HG03135 (cell line): ENCODE data around the gene SCG3.
"Not testable (repeated sequence)": the region's sequence is repeated elsewhere in the genome, so short reads cannot be mapped to it uniquely, and the experiment has no call there.

Experiments
- ATAC-seq: cut with Tn5 transposase; IDR thresholded peaks from one replicate; pipeline ENCODE4 v1.9.1; 2021; ENCODE audit warnings: mild to moderate bottlenecking, moderate library complexity; ENCODE audit not compliant: unreplicated experiment

Gene SCG3

GRCh38 chr15:51681303-51681963 lies at the start of gene SCG3:
Gene SCG3 (plus strand): TSS chr15:51681503. CDS start chr15:51681756, 253 bp downstream.
- ATAC-seq, result no peak

DNA sequence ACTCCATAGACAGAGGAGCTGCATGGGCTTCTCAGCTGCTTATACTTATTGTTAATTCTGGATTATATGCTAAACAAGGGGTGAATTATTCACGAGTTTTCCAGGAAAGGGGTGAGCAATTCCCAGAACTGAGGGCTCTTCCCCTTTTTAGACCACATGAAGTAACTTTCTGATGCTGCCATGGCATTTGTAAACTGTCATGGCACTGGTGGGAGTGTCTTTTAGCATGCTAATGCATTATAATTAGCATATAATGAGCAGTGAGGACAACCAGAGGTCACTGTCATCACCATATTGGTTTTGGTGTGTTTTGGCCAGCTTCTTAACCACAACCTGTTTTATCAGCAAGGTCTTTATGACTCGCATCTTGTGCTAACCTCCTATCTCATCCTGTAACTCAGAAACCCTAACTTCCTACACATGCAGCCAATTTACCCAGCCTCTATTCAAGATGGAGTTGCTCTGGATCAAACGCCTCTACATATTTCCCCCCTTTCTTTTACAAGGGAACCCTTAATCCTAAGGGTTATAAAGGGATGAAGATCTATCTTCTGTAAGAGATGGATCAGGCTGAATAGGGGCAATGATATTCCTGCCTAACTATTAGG lies 46.6 kb upstream of the SCG3 start:
- ATAC-seq, result no peak

DNA sequence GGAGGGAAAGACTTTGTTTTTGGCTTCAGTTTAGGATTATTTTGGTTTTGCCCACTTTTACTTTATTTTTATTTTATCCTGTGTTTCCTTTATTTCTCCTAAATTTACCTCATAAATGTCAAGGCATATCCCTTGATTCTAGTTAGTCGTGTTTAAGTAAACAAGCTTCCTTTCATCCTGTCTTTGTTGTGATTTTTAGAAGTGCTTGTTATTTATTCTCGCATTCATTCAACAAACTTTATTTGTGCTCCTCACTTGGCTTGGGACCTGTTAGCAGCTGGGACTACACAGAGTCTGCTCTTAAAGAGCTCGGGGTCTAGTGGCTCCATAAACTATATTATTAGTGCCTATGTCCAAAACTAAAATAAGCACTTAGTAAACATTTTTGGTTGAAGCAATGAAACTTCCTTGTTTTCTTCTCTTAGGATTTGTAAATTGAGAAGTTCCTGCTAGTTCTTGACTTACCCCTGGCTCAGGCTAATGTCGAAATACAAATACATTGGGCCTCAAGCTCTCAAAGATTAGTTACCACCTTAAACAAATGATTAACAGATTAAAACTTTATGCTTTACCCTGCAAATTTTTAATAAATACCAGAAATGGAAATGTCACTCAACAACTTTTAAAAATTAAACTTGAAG lies 39.7 kb upstream of the SCG3 start:
- no peak for ATAC-seq

DNA sequence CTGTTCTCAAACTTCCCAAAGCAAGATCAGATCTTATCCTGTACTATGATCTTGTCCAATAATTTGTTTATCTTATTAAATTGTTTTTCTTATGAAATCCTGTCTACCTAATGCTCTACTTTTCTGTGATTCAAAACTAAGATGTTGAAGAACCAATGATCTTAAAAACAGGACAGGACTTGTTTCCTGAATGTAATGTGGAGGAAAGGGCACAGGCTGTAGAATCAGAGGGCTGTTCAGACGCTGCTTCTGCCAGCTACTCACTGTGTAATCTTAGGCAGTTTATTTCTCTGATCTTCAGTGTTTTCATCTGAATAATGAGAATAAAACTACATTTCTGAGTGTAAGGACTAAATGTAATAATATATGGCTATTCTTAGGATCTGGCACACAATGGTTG lies 38.6 kb upstream of the SCG3 start:
- no peak for ATAC-seq

- no peak for ATAC-seq
These were observed 34.2 kb upstream of the SCG3 start for GRCh38 chr15:51647128-51647562.

DNA sequence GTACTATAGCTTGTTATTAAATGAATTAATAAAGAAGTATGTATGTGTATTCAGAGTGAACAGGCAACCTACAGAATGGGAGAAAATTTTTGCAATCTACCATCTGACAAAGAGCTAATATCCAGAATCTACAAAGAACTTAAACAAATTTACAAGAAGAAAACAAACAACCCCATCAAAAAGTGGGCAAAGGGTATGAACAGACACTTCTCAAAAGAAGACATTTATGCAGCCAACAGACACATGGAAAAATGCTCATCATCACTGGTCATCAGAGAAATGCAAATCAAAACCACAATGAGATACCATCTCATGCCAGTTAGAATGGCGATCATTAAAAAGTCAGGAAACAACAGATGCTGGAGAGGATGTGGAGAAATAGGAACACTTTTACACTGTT lies 33.2 kb upstream of the SCG3 start:
- ATAC-seq, result not testable (repeated sequence)

- not testable (repeated sequence) for ATAC-seq
These were observed 32.7 kb upstream of the SCG3 start for GRCh38 chr15:51648643-51649042.

DNA sequence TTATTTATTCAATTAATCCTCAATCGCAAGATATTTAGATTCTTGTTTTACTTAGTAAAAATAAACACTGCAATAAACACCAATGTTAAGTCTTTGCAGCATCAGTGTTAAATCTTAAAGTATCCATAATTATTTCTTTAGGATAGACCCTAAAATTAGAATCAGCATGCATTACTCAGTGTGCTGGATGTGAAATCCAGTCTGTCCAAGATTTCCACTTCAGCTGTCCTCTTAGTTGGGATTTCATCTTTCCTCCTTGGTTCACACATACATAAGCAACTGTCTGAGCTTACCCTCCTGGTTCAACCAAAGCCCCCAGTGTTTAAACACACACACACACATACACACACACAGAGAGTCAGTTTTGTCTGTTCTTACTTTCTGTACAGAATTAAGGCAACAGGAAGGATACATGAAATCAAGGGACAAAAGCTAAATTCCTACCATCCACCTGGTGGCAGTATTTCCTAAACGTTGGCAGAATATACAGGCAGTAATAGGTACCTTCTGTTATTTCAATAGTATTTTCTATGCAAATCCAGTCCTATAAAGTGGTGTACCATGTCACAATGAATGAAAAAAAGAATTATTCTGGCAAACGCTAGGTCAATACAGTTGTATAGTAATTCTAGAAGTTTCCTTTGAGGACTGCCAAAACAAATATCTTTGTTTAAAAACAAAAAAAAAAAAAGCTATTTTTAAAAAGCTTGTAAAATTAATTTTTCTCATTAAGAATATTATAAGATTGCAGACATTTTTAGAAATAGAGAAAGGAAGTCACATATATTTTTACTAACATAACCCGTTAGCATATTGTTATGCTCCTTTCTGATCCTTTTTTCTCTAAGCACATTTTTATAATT lies 31.4 kb upstream of the SCG3 start:
- peak; percentile 75 for ATAC-seq

DNA sequence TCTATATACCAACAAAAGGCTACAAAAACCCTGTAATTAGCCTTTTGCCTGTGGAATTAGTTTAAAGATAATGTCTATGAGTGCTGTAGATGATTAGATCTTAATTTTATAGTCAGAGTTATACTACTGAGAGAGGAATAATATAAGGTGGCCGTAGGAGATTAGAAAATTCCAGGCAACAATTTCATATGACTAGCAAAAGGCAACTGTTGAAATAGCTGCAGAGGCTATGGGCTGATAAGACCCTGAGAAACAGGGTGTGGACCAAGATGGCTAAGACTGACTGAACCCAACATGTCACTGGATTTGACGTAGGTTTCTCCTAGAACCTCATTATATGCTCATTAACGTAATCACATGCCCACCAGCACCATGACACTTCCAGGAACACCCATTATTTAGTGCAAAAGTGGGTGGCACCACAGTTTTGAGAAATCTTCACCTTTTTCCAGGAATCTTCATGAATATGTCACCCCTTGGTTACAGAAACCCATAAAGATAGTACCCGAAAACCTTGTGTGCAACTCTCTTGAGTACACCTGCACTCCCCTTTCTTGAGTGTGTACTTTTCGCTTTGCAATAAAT lies 29.1 kb upstream of the SCG3 start:
- ATAC-seq, result no peak

DNA sequence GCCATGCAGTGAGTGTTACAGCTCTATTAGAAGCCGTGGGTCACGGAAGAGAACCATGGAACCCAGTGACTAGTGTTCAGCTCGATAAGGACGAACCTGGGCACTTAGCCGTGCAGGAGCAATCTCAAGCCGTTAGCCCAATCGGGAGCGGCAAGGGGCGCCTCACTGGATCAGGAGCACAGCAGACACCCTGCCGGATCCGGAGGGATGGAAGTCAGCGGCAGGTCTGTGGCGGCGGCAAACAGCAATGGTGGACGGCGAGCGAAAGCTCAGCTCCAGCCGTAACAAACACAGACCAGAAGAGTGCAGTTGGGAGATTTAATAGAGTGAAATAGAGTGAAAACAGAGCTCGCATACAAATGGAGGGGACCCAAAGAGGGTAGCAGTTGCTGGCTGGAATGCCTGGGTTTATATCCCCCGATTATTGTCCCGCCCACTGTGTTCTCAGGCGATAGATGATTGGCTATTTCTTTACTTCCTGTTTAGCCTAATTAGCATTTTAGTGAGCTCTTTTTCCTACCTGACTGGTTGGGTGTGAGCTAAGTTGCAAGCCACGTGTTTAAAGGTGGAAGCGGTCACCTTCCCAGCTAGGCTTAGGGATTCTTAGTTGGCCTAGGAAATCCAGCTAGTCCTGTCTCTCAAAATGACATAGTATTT lies 25.8 kb upstream of the SCG3 start:
- not testable (repeated sequence) for ATAC-seq

- no peak for ATAC-seq
These were observed 22.6 kb upstream of the SCG3 start for GRCh38 chr15:51658664-51659063.

GRCh38 chr15:51661072-51661471 lies 20.2 kb upstream of the SCG3 start:
- no peak for ATAC-seq

DNA sequence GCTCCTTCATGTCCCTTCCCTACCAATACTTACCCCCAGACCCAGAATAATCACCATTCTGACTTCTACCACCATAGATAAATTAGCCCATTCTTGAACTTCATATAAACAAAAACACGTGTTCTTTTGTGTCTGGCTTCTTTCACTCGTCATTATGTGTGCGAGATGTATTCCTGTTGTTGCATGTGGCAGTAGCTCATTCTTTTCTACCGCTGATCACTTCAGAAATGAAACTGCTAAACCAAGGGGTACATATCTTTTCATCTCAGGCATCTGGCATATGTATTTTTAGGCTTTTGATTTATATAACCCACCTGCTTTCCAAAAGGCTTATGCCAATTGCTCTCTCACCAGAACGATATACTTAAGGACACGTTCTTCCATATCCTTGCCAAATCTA lies 13.8 kb upstream of the SCG3 start:
- no peak for ATAC-seq

DNA sequence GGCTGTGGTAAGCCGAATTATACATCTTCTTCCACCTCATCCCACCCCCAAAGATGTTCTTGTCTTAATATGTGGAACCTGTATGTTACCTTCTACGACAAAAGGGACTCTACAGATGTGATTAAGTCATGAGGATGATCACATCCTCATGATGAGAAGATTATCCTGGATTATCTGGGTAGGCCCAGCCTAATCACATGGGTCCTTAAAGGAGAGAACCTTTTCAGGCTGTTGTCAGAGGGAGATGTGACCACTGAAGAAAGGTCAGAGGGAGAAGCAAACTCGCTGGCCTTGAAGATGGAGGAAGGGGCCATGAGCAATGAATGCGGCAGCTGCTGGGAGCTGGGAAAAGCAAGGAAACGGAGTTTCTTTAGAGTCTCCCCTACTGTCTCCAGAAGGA lies 12.9 kb upstream of the SCG3 start:
- no peak for ATAC-seq

DNA sequence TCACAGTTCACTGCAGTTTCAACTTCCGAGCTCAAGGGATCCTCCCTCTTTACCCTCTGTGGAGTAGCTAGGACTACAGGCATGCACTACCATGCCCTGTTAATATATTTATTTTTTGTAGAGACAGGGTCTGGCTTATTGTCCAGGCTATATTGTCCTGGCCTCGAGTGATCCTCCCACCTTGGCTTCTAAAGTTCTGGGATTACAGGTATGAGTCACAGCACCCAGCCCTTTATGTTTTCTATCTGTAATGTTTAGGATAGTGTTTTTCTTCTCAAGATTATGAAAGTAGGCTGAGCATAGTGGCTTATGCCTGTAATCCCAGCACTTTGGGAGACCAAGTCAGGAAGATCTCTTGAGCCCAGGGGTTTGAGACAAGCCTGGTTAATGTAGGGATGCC lies 11.9 kb upstream of the SCG3 start:
- ATAC-seq, result no peak

DNA sequence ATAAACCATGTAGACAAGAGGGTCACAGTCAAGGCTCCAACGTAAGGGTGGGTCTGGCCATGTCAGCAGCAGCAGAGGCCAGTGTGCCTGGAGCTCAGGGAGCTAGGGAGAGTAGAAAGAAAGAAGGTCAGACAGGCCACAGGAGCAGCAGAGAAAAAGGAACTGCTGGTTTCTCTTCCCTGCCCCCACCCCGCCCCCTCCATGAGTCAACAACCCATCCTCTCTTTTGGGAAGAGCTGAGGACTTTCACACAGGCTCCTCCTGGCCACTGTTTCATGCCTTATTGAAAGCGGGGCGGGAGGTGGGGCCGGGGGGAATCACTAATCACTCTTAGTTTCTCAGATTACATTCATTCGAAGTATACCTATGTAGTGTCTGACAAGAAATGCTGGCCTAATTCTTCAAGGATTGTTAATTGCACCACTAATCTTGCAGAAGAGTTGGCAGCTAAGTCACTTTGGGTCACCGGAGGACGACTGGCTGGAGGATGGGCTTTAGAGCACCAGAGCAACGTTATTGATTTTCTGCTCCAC lies 9.1 kb upstream of the SCG3 start:
- ATAC-seq, result no peak

- ATAC-seq, result no peak
These were observed 8.1 kb upstream of the SCG3 start for GRCh38 chr15:51672913-51673857.

GRCh38 chr15:51675234-51675633 lies 6.1 kb upstream of the SCG3 start:
- no peak for ATAC-seq

DNA sequence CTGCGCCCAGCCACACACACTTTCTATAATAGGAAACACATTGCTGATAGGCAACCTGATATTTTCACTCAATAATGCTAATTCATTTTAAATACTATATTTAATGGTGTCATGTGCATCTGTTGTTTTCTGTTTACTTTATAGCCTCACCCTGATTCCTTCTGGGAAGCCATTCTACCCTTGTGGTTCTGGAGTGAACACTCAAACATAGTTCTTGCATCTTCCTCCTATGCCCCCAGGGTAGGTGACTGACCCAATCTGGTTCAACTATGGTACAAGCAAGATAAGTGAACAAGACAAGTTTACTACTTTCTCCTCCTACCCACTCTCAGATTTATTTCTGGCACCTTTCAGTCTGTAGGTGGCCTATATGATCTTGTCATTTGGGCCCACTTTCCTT lies 4.3 kb upstream of the SCG3 start:
- ATAC-seq, result no peak
